Natural killer cell (primary cell): ENCODE data around the gene PLXNC1. TPM values are rescaled to one million over a fixed set of nuclear protein-coding genes. Genes with fewer than 3 reads are reported as not detected.

ENCODE experiments used
- ATAC-seq, 3 donors: fragments of 150-1000 bp in 2 of 3; fragments of 200-7000 bp in 1 of 3; cut with Tn5 transposase; 1 replicate in 1 of 3; 2 replicates in 2 of 3; pipeline ENCODE4 v1.10.0; 2021; ENCODE audit warnings: mild to moderate bottlenecking in 2 of 3, moderate library complexity in 2 of 3
- DNase-seq, 2 donors: peaks; one replicate each; pipeline versions ENCODE4 v3.0.0 to v3.0.0-alpha.2; 2013 to 2021; ENCODE audit warnings: mixed read lengths in 1 of 2
- H3K27ac ChIP-seq: one replicate; pipeline ENCODE4 v1.5.1; 2013; ENCODE audit warnings: mild to moderate bottlenecking, low read length
- H3K27me3 ChIP-seq: one replicate; pipeline ENCODE4 v1.6.1; 2013; ENCODE audit warnings: low read length; ENCODE audit not compliant: control insufficient read depth, insufficient read depth
- H3K36me3 ChIP-seq: one replicate; pipeline ENCODE4 v1.6.1; 2013; ENCODE audit warnings: low read length; ENCODE audit not compliant: control insufficient read depth, insufficient read depth
- H3K4me1 ChIP-seq: one replicate; pipeline ENCODE4 v1.6.1; 2013; ENCODE audit warnings: low read length; ENCODE audit not compliant: control insufficient read depth, insufficient read depth
- H3K4me3 ChIP-seq: one replicate; pipeline ENCODE4 v1.5.1; 2013; ENCODE audit warnings: low read length
- H3K9me3 ChIP-seq: one replicate; pipeline ENCODE4 v1.6.1; 2013; ENCODE audit warnings: low read length; ENCODE audit not compliant: control insufficient read depth, insufficient read depth
- H3K27ac Mint-ChIP-seq, 2 donors: one replicate each; pipeline ENCODE4 v1.8.0; 2022; ENCODE audit warnings: mild to moderate bottlenecking in 2 of 2, mixed read lengths in 2 of 2, moderate library complexity in 1 of 2
- H3K27me3 Mint-ChIP-seq, 2 donors: one replicate each; pipeline ENCODE4 v1.8.0; 2022; ENCODE audit warnings: low read depth in 2 of 2, mixed read lengths in 2 of 2
- H3K36me3 Mint-ChIP-seq: one replicate; pipeline ENCODE4 v1.8.0; 2022; ENCODE audit warnings: mixed read lengths
- H3K4me1 Mint-ChIP-seq, 2 donors: one replicate each; pipeline ENCODE4 v1.8.0; 2022; ENCODE audit warnings: mixed read lengths in 2 of 2
- H3K4me3 Mint-ChIP-seq: one replicate; pipeline ENCODE4 v1.8.0; 2022; ENCODE audit warnings: mild to moderate bottlenecking, moderate library complexity, mixed read lengths
- H3K9me3 Mint-ChIP-seq, 2 donors: one replicate each; pipeline ENCODE4 v1.8.0; 2022; ENCODE audit warnings: mixed read lengths in 2 of 2
- WGBS: methylation state at CpG from one replicate; pipeline ENCODE4 v1.1.7; 2013; ENCODE audit warnings: missing lambda C conversion rate; ENCODE audit not compliant: insufficient coverage; 5-methylcytosine and 5-hydroxymethylcytosine counted together
- intact Hi-C: fragments of 100-400 bp; cut with micrococcal nuclease; formaldehyde crosslinking; loops from one replicate; pipeline ENCODE4 v1.14.2; 2022
- total RNA-seq, 4 donors: library from RNA; stranded (reverse); fragments of 120-200 nt in 1 of 4; gene quantifications; one replicate each; pipeline versions ENCODE4 v1.2.3 to v1.2.4, GENCODE V29; 2013 to 2022
- TF ChIP-seq, protein P1 (sequence below): fragments of 200-600 bp; IDR thresholded peaks from one replicate; pipeline ENCODE4 v1.8.0; 2022; ENCODE audit warnings: antibody characterized with exemption

Gene PLXNC1
- total RNA-seq, 3 donors from 2014 or later (not counting 1 experiment from before 2014, with no cell fraction given), result 22.0 to 30.7 (median 26.5) TPM

DNA sequence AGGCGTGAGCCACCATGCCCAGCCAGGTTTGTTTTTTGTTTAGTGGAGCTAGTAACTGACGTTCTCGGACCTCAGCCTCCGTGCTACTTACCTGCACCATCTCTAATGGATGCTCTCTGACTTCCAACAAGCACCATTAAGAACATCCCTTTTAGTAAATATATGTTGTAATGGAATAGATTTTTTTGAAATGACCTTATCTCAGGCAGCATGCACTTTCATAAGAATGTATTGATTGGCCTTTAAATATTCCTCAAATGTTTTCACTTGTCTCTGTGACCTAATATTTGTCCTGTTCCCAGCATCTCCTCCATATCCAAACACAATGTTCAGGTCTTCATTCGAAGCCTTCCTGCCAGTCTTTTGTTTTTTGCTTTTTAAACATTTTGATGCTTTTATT is 51.7 kb downstream of the PLXNC1 start:
- ATAC-seq (no peak), DNase-seq (no peak)
- peaks cover 2% of the 10 kb centered on the region for H3K36me3 ChIP-seq
- Mint-ChIP-seq H3K9me3 (peaks cover 0 to 2% of the 10 kb centered on the region in 2 donors), H3K4me1 (peaks cover 38 to 46% of the 10 kb centered on the region in 2 donors), H3K4me3 (no peak overlapping the region), H3K36me3 (no peaks in the 10 kb centered on the region), H3K27ac (no peak overlapping the region), H3K27me3 (no peaks in the 10 kb centered on the region)
- intact Hi-C loops, result loop anchor here (10.0 kb wide), 1 partner anchor 65 kb away; no protein-coding TSS in a partner anchor
- no peaks in the 10 kb centered on the region for H3K9me3 ChIP-seq
- peaks cover 17% of the 10 kb centered on the region for H3K4me1 ChIP-seq
- H3K4me3 ChIP-seq, result no peak overlapping the region
- TF ChIP-seq, protein P1, sequence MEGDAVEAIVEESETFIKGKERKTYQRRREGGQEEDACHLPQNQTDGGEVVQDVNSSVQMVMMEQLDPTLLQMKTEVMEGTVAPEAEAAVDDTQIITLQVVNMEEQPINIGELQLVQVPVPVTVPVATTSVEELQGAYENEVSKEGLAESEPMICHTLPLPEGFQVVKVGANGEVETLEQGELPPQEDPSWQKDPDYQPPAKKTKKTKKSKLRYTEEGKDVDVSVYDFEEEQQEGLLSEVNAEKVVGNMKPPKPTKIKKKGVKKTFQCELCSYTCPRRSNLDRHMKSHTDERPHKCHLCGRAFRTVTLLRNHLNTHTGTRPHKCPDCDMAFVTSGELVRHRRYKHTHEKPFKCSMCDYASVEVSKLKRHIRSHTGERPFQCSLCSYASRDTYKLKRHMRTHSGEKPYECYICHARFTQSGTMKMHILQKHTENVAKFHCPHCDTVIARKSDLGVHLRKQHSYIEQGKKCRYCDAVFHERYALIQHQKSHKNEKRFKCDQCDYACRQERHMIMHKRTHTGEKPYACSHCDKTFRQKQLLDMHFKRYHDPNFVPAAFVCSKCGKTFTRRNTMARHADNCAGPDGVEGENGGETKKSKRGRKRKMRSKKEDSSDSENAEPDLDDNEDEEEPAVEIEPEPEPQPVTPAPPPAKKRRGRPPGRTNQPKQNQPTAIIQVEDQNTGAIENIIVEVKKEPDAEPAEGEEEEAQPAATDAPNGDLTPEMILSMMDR, result no peak
- no peaks in the 10 kb centered on the region for H3K27me3 ChIP-seq
- 100% methylated on average over 1 of the region's 5 CpGs for WGBS
- H3K27ac ChIP-seq, result no peak overlapping the region

DNA sequence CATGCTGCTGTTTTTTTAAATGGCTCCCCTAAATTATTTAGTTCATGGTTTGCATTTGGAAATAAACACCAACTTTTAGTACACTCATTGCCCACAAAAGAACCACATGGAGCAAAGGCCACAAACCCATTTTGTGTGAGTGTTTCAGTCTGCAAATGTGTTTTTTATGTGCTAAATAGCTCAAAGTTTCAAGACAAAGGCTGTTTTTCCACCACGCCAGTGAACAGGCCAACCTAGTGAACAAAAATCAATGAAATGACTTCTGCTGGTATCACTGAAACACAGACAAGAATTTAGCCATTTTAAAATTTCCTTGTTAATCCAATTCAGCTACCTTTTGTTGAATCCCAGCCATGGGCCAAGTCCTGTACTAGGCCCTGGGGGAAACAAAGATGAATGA is 52.3 kb downstream of the PLXNC1 start:
- TF ChIP-seq, protein P1, result no peak
- H3K9me3 ChIP-seq, result no peaks in the 10 kb centered on the region
- H3K27me3 ChIP-seq, result no peaks in the 10 kb centered on the region
- Mint-ChIP-seq H3K4me3 (no peak overlapping the region), H3K4me1 (peaks cover 35 to 45% of the 10 kb centered on the region in 2 donors), H3K27me3 (no peaks in the 10 kb centered on the region), H3K9me3 (peaks cover 0 to 2% of the 10 kb centered on the region in 2 donors), H3K36me3 (no peaks in the 10 kb centered on the region), H3K27ac (no peak overlapping the region)
- H3K27ac ChIP-seq, result no peak overlapping the region
- DNase-seq, result no peak
- peaks cover 18% of the 10 kb centered on the region for H3K4me1 ChIP-seq
- ATAC-seq, result no peak
- H3K4me3 ChIP-seq, result no peak overlapping the region
- H3K36me3 ChIP-seq, result peaks cover 2% of the 10 kb centered on the region
- intact Hi-C loops, result loop anchor here (10.0 kb wide), 1 partner anchor 64 kb away; no protein-coding TSS in a partner anchor
- WGBS, result 95% methylated on average over 1 of the region's 1 CpG

DNA sequence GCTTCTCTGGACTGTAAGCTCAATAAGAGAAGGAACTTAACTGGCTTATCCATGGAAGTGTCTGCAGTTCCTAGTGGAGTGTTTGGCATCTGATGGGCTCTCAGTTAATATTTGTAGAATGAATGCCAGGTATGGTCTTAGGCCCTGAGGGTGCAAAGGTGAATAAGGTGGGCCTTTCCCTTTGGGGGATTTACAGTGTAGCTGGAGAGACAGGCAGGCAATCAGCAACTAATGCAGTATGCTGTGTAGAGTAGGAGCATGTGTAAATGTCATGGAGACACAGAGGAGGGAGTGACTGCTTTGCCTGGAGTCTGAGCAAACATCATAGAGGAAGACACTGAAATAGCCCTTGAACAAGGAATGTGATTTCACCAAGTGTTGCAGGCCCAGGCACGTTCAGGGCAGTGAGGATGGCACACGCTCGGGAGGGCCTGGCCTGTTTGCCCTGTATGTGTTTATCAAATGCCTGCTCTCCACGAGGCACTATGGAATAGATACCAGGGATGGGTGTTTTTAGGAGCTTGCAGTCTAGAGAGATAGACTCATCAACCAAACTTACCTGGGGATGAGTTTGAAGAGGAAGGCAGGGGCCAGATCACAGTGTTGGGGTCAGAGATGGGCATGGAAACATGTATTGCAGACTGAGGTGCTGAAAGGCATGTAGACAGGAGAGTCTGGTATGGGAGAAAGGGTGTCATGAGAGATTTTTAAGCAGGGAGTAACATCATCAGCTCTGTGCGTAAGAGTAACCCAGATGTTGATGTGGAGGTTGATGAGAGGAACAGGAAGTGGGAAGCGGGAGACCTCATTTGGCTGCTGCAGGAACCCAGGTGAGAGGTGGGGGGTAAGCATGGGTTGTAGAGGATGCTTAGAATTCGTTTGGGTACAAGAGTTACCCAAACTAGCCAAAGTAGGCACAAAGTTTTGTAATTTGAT is 54.1 kb downstream of the PLXNC1 start:
- peaks cover 0 to 2% of the 10 kb centered on the region in 2 donors for H3K9me3 Mint-ChIP-seq
- H3K4me3 ChIP-seq, result no peak overlapping the region
- H3K36me3 ChIP-seq, result peaks cover 2% of the 10 kb centered on the region
- peak overlapping the region in 1 of 2 donors; percentile 55 for H3K27ac Mint-ChIP-seq
- no peak overlapping the region for H3K4me3 Mint-ChIP-seq
- peak in 1 of 2 donors; percentile 20 for DNase-seq
- H3K27me3 ChIP-seq, result no peaks in the 10 kb centered on the region
- H3K4me1 Mint-ChIP-seq, result peaks cover 45 to 59% of the 10 kb centered on the region in 2 donors
- peaks cover 23% of the 10 kb centered on the region for H3K4me1 ChIP-seq
- 74% methylated on average over 7 of the region's 7 CpGs for WGBS
- TF ChIP-seq, protein P1, result no peak
- no peak overlapping the region for H3K27ac ChIP-seq
- intact Hi-C loops, result loop anchor here (10.0 kb wide), 1 partner anchor 62 kb away; no protein-coding TSS in a partner anchor
- no peak for ATAC-seq
- no peaks in the 10 kb centered on the region for H3K9me3 ChIP-seq
- H3K36me3 Mint-ChIP-seq, result no peaks in the 10 kb centered on the region
- H3K27me3 Mint-ChIP-seq, result no peaks in the 10 kb centered on the region
